ENCODE results near the gene FILIP1L.

The FILIP1L gene

GRCh38 chr3:99789011-99789721 is 325.1 kb downstream of the FILIP1L start:
- peak; percentile 79 for DNase-seq (ENCODE audit: low read depth)

Data from fibroblast of gingiva (primary cell).